Measurements from ENCODE around the gene PLEKHH2. TPM values are rescaled to one million over a fixed set of nuclear protein-coding genes. Genes with fewer than 3 reads are reported as not detected.
"Not testable (repeated sequence)": the region's sequence is repeated elsewhere in the genome, so short reads cannot be mapped to it uniquely, and the experiment has no call there.

Gene PLEKHH2
- 2.1 and 2.3 TPM in 2 replicates for total RNA-seq

- Histone ChIP-seq H3K4me3 (ENCODE audit: low read depth, low read length) (peak within 1 kb of the TSS; percentile 90), H3K27me3 (ENCODE audit: control insufficient read depth, insufficient read depth, low read length) (no peaks in the 10 kb centered on the region), H3K36me3 (ENCODE audit: control insufficient read depth, insufficient read depth, low read length) (no peaks in the 10 kb centered on the region)
- DNase-seq (ENCODE audit: low read depth) = peak; percentile 31
- TF ChIP-seq CTCF (IDR thresholded peaks at IDR 0.05; ENCODE audit: insufficient read depth, low read length, poor library complexity, severe bottlenecking) = no peak
These were observed at the start of gene PLEKHH2 for GRCh38 chr2:43637030-43637803. Gene PLEKHH2, plus strand, starts transcription at chr2:43637260. Its CDS starts 7,414 bp downstream, at chr2:43644674.

- TF ChIP-seq CTCF (IDR thresholded peaks at IDR 0.05; ENCODE audit: insufficient read depth, low read length, poor library complexity, severe bottlenecking) = no peak
- no peak overlapping the region for H3K4me3 ChIP-seq (ENCODE audit: low read depth, low read length)
- H3K27me3 ChIP-seq (ENCODE audit: control insufficient read depth, insufficient read depth, low read length) = no peaks in the 10 kb centered on the region
- H3K36me3 ChIP-seq (ENCODE audit: control insufficient read depth, insufficient read depth, low read length) = no peaks in the 10 kb centered on the region
- no peak for DNase-seq (ENCODE audit: low read depth)
These were observed 44.6 kb upstream of the PLEKHH2 start for GRCh38 chr2:43592443-43592842.

DNA sequence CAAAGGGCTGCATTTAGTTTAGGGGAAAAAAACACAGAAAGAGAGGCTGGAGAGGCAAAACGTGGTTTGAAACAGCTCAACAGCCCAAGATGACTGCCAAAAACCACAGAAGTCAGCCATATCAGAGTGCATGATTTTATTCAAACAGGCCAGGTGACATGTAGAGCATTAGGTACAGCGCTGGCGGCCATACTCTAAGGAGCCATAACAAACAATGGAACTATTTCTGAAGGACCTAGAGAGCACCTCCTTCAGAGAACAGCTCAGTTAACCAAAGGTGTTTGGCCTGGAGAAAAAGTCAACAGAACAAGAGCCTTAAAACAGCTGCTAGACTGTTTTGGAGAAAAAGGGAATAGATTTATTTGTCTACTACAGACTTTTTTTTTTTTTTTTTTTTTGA lies 43.8 kb upstream of the PLEKHH2 start:
- no peaks in the 10 kb centered on the region for H3K36me3 ChIP-seq (ENCODE audit: control insufficient read depth, insufficient read depth, low read length)
- no peak for TF ChIP-seq CTCF (IDR thresholded peaks at IDR 0.05; ENCODE audit: insufficient read depth, low read length, poor library complexity, severe bottlenecking)
- no peak for DNase-seq (ENCODE audit: low read depth)
- no peaks in the 10 kb centered on the region for H3K27me3 ChIP-seq (ENCODE audit: control insufficient read depth, insufficient read depth, low read length)
- H3K4me3 ChIP-seq (ENCODE audit: low read depth, low read length) = no peak overlapping the region

DNA sequence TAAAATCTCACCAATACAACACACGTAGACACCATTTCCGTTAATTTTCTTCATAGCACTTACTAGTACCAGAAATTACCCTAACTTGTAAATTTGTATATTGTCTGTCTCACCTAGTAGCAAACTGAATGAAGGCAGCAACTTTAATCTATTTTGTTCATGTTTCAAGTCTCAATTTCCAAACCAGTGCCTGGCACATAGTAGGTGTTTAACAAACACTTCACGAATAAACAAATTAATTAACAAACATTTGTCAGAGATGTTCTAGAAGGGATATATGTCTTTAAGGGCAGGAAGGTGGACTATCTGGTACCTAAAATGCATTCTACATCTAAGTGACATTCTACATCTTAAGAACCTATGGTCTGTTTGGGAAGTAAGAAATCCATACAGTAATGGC lies 42.2 kb upstream of the PLEKHH2 start:
- peak overlapping the region; percentile 76 for H3K4me3 ChIP-seq (ENCODE audit: low read depth, low read length)
- H3K27me3 ChIP-seq (ENCODE audit: control insufficient read depth, insufficient read depth, low read length) = no peaks in the 10 kb centered on the region
- H3K36me3 ChIP-seq (ENCODE audit: control insufficient read depth, insufficient read depth, low read length) = no peaks in the 10 kb centered on the region
- TF ChIP-seq CTCF (IDR thresholded peaks at IDR 0.05; ENCODE audit: insufficient read depth, low read length, poor library complexity, severe bottlenecking) = no peak
- DNase-seq (ENCODE audit: low read depth) = no peak

DNA sequence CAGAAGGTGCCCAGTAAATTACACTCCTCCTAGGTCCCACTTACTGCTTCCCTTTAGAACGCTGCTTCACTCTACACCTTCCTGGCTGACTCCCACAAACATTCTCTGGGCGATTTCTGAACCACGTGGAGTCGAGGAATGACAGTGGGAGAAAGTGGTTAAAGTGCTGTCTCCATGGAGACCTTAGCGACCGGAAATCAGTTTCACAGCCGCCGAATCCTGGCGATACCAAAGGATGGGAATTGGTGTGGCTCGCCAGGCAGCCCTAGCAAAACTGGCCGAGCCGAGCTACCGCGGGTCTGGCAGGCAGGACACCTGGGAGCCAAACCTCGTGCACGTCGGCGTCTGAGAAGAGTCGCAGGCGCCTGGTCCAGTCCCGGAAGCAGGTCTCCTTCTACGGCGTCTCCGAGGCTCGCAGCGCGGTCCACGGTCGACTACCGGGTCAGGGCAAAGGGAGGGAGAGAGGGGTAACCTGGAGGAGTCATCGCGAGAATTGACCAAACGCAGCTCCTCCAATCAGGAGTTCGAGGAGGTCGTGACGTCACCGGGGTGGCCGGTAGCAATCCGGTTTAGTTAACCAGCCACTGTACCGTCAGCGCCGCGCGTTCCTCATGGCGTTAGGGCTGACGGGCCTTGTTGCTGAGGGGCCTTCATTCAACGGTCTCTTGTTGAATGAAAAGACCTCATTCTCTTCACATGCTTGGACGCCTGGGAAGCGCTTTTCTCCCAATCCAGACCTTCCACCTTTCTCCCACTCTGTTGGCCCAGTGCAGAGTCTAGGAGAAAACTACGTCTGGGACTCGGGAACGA lies 41.3 kb upstream of the PLEKHH2 start, which contains the start of gene THADA:
Gene THADA (minus strand): TSS at position 436 of the 810 bp plus-strand sequence. CDS start 3,646 bp downstream, outside the sequence.
- no peak for TF ChIP-seq CTCF (IDR thresholded peaks at IDR 0.05; ENCODE audit: insufficient read depth, low read length, poor library complexity, severe bottlenecking)
- Histone ChIP-seq H3K27me3 (ENCODE audit: control insufficient read depth, insufficient read depth, low read length) (no peaks in the 10 kb centered on the region), H3K4me3 (ENCODE audit: low read depth, low read length) (peak within 1 kb of the TSS; percentile 76), H3K36me3 (ENCODE audit: control insufficient read depth, insufficient read depth, low read length) (no peaks in the 10 kb centered on the region)
- DNase-seq (ENCODE audit: low read depth) = peak; percentile 96

- not testable (repeated sequence) for DNase-seq (ENCODE audit: low read depth); H3K27me3 ChIP-seq (ENCODE audit: control insufficient read depth, insufficient read depth, low read length); H3K36me3 ChIP-seq (ENCODE audit: control insufficient read depth, insufficient read depth, low read length); H3K4me3 ChIP-seq (ENCODE audit: low read depth, low read length)
These were observed 36.5 kb upstream of the PLEKHH2 start for GRCh38 chr2:43600596-43600995.
